Measurements from ENCODE around the gene MYO5B. TPM values are rescaled to one million over a fixed set of nuclear protein-coding genes. Genes with fewer than 3 reads are reported as not detected.
"Not testable (repeated sequence)": the region's sequence is repeated elsewhere in the genome, so short reads cannot be mapped to it uniquely, and the experiment has no call there.

MYO5B gene
- total RNA-seq, 2 donors from 2014 or later, result 1.2 to 1.4 TPM

DNA sequence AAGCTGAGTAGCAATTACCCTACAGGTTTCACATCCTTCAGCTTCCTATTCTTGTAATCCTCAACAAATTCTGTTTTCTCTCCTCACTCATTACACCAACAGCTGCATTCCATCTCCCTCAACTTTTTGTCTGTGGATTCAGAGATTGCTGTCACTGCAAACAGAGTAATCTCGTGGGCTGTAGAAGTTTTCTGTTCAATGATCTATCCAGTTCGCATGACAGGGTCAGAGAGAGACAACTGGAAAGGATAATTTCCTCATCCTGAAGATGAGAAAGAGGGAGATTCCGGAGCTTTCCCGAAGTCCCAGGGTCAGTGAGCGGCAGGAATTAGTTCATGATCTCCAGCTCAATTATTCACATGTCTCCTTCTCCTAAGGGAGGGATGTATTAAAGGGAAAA lies 75.7 kb downstream of the MYO5B start:
- DNase-seq (ENCODE audit: low spot score), result no peak
- intact Hi-C loops (cut with DNase I), result no loop called here

DNA sequence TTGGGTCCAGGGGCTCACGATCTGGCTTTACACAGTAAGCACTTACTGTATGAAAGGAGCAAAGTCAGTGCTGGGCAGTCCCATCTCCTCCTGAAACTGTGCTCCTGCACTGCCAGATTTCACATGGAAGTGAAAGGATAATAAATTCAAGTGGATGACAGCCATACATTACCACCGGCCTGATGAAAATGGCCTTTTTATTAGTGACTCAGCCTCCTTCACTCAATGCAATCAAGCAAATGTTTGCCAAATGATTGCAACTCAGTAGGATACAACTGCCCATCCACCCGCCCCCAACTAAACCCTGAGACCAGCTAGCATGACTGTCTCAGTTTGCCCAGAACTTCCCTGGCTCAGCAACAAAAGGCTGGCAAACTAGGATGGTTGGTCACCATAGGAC lies 77.1 kb downstream of the MYO5B start:
- intact Hi-C loops (cut with DNase I), result no loop called here
- no peak for DNase-seq (ENCODE audit: low spot score)

DNA sequence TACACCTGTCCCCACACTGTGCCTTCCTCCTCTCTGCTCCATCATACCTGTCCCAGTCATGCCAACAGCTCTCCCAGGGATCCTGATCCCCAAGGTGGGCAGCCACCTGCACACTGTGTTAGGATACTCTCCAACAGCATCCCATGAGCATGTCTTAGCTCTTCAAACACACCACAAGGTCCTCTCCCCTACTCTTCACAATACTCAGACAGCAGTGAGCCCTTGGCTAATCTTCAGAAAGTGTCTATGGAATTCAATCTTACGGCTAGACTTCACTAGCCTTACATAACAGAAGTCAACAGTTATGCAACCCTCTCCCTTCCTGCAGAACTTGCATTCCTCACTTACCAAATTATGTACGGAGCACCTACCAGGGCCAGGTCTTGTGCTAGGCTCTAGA lies 79.9 kb downstream of the MYO5B start:
- intact Hi-C loops (cut with DNase I), result no loop called here
- DNase-seq (ENCODE audit: low spot score), result no peak

DNA sequence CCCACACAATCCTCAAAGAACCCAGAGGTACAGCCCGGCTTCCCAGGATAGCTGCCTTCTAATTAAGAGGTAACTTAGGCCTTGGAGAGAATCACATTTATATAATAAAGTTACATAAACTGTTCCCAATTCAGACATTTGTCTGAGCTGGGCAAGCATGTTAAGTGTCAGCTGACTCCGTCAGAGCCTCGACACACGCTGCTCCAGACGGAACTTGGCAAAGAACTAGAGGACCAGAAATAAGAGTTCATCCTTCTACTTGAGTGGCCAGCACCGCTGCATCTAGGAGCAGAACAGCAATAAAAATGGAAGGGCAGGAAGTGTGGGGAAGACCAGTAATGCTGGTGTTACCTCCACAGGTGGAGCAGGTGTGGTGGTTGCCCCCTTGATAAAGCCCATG lies 80.5 kb downstream of the MYO5B start:
- DNase-seq (ENCODE audit: low spot score), result no peak
- intact Hi-C loops (cut with DNase I), result no loop called here

DNA sequence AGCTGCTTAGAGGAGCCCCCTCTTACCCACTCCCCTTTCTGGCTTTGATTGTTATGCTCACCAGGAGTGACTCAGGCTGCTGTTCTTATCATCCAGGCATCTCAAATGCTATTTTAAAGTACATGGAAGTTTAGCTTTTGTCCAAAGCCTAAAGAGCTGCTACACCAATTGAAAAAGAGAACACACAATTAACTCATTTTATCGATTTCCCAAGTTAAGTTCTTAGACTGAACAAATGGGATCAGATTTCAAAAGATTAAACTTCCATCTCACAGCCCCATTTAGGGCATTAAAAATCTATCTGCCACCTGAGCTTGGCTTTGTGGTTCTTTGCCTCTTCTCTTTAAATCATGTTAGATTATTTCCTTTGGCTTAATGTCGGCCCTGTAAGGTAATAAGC lies 81.2 kb downstream of the MYO5B start:
- intact Hi-C loops (cut with DNase I), result no loop called here
- DNase-seq (ENCODE audit: low spot score), result no peak

DNA sequence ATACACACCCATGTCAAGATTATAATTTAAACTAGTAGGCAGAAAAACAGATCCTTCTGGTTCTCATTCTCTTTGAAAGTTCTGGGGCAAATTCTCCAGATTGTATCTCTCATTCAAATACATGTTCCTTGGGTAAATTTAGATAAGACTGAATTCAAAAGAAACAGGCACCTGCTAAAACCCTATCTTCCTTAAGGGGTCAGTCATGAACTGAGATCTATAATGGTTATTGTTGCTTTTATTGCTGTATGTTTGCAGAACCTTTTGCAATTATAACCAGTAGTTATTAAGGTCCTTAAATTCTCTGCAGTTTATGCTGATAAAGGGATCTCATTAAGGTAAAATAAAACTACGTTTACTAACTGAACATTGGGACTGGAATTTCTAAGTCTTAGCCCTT lies 83.5 kb downstream of the MYO5B start:
- intact Hi-C loops (cut with DNase I), result no loop called here
- DNase-seq (ENCODE audit: low spot score), result no peak

DNA sequence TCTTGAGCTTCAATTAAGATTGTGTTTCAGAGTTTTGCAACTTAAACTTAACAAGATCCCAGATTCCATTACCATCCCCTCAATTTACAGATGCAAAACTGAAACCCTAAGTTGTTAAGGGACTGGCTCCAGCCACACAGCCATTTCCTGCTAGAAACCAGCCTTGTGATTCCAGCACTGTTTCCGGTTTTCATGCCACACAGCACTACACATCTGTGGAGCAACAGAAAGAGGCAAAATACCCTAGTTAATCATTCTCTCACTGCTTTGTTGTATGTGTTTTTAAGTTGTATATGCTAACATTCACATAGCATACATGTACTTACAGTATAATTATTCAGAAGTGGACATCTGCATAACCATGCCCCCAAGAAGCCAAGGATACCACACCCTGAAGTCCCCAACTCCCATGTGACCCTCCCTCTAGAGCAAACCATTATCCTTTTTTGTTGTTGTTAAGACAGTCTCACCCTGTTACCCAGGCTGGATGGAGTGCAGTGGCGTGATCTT lies 87.4 kb downstream of the MYO5B start:
- intact Hi-C loops (cut with DNase I), result no loop called here
- no peak for DNase-seq (ENCODE audit: low spot score)

DNA sequence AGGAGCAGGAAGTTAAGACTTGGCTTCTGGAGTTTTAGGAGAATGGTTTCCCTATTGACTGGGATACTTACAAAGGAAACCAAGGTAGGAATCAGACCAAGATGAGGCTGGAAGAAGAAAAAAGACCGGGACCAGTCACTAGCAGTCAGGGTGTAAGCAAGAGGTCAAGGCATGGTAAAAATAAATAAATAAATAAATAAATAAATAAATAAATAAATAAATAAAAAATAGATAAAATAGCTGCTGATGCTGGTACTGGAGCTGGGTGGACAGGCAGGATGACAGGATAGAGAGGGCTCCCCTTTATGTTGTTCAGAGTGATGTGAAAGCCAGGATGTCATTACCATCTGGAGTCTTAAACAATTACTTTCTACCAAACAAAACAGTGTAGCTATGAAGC lies 89.9 kb downstream of the MYO5B start:
- no peak for DNase-seq (ENCODE audit: low spot score)
- intact Hi-C loops (cut with DNase I), result no loop called here

DNA sequence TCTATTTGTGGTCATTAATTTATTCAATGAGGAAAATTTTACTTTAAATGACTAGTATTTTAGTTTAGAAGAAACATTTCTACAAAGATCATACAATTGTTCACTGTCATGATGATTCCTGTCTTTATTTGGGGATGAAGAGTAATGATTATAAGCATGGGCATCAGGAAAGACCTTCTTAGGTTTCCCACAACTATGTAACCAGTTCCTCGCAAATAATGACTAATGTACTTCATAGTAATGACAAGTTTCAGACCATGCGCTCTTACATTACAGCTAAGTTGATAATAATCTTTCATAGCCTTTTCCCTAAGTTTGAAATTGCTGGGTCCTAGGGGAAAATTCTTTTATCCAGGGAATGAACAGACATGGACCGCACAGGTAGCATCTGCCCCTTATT lies 90.5 kb downstream of the MYO5B start:
- no peak for DNase-seq (ENCODE audit: low spot score)
- intact Hi-C loops (cut with DNase I), result no loop called here

DNA sequence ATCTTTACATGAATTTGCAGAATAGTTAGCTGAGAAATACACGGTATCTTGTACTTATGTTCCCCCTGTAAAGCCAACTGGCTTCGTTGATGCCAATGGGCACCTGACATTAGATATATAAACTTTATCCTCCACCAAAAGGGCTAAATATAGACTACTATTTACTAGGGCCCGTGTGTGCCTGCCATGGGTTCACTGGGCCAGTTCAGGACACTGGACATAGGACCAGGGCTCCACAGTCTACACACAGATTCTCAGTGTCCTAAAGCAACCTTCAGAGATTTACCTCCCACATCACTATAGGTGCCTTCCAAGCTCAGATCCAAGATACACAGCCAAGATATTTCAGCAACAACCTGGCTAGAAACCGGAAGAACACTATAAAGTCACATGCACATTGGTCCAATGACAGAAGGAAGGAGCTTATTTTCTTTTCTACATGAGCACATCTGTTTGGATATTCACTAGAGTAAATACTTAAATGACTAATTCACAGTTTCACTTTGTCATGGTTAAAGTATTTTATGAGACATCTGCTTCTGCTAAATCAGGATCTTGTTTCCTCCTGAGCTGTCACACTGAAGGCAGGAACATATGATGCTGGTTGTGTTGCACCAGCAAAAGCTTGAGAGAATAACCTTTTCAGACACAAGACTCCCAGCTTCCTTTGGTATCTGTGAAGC lies 95.1 kb downstream of the MYO5B start:
- intact Hi-C loops (cut with DNase I), result no loop called here
- DNase-seq (ENCODE audit: low spot score), result no peak

DNA sequence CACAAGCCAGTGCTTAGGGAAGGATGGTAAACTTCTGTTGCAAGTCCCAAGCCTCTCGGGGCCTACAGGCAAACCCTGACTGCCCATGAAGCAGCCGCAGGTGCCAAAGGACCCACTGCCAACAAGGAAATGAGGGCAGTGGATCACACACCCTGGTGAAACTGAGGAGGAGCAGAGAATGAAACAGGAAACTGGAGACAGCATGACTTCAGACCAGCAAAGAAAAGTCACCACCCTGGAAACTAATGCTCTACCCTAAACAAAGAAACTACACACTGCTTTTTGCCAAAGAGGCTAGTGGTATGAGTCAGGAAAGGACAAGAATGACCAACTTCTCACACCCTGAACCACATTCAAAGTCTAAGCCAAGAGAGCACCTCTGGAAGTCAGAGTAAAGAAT lies 97.2 kb downstream of the MYO5B start:
- no peak for DNase-seq (ENCODE audit: low spot score)
- intact Hi-C loops (cut with DNase I), result no loop called here

DNA sequence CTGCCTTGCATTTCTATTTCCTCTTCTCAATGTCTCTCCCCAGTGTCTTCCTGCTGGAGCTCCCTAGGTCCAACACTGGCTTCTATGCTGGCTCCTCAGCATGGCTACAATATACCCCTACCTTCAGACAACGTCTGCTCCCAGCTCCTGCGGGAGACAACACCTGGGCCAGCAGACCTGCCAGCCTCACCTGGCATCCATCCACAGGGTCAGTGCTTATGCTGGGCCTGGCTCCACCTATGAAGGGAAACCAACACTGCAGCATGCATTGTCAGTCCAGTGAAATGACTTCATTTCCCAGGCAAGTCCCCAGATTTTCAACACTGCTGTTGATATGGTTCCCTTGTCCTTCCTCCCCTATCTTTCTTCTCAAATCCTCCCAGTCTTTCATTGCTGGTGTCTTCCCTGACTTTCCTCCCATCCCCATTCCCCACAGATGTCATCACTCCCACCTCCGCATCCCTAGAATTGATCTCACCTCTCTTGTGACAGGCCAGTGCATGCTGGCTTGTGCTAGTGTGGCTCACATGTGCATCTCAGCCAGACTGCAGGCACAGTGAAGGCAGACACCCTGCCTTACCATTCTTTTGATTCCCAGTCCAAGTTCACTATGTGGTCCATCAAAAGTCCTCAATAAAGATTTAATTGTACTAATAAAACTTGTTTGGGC lies 98.0 kb downstream of the MYO5B start:
- no peak for DNase-seq (ENCODE audit: low spot score)
- intact Hi-C loops (cut with DNase I), result no loop called here

DNA sequence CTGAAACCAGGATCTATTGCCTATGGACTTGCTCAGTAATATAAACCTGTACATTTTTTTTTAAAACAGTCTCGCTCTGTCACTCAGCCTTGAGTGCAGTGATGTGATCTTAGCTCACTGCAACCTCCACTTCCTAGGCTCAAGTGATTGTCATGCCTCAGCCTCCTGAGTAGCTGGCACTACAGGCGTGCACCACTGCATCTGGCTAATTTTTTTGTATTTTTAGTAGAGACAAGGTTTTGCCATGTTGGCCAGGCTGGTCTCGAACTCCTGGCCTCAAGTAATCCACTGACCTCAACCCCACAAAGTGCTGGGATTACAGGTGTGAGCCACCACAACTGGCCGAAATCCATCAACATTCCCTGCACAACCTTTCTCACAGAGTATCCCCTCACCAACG lies 100.2 kb downstream of the MYO5B start:
- intact Hi-C loops (cut with DNase I); DNase-seq (ENCODE audit: low spot score): not testable (repeated sequence)

DNA sequence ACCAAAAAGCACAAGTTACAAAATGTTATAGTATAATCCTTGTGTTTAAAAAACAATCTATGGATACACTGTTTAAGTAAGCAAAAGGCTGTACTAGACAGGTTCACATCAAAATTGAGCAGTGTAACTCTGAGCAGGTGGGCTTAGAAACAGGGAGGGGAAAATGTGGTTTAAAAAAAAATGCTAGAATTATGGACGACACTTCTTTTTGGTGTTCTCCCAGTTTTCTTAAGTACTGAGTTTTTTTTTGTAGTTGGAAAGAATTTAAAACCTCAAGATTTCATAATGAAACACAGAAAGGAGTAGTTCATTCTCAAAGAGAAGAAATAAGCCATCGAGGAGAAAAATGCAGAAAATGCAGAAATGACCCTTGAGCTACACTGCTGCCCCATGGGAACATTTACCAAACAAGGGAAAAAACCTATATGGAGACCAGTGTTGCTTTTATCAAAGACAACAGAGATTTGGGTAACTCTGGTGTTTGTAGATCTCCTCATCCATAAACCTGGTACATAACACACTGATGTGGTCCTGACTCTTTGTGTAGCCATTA lies 100.7 kb downstream of the MYO5B start:
- intact Hi-C loops (cut with DNase I), result no loop called here
- no peak for DNase-seq (ENCODE audit: low spot score)

DNA sequence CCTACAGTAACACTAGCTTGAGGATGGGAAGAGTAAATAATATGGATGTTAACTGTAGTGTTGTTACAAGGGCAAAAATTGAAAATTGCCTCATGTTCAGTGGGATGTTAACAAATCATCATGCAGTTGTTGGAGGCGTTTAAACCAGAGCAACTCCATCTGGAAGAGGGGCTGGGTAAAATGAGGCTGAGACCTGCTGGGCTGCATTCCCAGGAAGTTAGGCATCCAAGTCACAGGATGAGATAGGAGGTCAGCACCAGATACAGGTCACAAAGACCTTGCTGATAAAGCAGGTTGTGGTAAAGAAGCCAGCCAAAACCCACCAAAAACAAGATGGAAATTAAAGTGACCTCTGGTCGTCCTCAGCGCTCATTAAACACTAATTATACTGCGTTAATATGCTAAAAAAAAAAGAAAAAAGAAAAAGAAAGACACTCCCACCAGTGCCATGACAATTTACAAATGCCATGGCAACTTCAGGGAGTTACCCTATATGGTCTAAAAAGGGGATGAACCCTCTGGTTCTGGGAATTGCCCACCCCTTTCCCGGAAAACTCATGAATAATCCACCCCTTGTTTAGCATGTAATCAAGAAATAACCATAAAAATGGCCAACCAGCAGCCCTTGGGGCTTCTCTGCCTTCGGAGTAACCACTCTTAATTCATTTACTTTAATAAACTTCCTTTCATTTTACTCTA lies 101.4 kb downstream of the MYO5B start:
- intact Hi-C loops (cut with DNase I), result no loop called here
- DNase-seq (ENCODE audit: low spot score), result no peak

DNA sequence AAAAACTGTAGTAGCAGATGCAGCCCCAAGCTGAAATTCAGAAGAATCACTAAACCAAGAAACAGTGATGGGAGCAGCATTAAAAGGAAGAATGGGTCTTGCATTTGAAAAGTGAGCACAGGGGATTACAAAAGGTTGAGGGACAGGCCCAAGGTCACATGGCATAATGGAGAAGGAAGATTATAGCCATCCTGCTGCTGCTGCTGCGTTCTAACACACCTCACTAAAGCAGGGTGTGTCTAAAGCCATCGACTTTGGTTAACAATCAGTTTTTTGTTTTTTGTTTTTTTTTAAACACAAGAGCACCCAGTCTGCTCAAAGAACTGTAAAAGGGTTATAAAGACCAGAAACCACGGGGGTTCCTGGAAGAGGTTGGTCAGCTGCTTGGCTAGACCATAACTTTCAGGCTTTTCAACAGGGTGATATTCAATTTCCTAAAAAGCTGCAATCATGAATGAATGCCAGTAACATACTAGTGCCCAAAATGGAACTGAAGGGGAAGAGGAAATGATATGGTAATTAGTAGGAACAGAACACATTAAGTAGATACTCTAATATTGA lies 102.6 kb downstream of the MYO5B start:
- DNase-seq (ENCODE audit: low spot score), result no peak
- intact Hi-C loops (cut with DNase I), result no loop called here

DNA sequence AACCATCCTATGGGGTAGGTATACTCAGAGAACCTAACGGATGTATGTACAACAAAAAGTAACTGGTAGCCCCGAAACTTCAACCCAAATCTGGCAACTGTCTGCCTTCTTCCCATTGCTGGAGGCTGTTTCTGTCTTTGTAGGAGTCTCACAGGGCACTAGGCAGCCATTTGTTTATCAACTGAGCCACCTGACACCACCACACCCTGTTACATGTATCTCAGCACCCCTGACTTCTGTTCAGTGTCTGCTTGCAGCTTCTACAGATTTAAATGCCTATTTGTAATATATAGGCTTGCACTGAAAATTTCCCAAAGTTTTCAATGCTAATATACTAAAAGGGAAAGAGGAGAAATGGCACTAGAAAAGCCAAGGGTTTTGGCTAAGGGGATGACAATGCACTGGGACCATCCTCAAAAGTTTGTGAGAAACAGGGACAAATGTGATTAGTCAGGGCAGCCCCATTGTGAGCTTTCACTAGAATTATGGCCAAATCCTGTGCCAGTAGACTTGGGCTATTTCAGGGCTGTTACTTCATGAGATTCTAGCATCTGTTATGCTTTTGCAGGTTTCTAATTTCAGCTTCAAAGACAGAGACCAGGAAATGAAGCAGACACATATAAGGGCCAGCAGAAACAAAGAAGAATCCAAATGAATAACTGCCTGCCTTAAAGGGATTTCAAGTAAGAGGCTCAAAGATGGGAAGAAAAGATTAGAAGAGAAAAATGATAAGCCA lies 103.3 kb downstream of the MYO5B start:
- intact Hi-C loops (cut with DNase I), result no loop called here
- no peak for DNase-seq (ENCODE audit: low spot score)

DNA sequence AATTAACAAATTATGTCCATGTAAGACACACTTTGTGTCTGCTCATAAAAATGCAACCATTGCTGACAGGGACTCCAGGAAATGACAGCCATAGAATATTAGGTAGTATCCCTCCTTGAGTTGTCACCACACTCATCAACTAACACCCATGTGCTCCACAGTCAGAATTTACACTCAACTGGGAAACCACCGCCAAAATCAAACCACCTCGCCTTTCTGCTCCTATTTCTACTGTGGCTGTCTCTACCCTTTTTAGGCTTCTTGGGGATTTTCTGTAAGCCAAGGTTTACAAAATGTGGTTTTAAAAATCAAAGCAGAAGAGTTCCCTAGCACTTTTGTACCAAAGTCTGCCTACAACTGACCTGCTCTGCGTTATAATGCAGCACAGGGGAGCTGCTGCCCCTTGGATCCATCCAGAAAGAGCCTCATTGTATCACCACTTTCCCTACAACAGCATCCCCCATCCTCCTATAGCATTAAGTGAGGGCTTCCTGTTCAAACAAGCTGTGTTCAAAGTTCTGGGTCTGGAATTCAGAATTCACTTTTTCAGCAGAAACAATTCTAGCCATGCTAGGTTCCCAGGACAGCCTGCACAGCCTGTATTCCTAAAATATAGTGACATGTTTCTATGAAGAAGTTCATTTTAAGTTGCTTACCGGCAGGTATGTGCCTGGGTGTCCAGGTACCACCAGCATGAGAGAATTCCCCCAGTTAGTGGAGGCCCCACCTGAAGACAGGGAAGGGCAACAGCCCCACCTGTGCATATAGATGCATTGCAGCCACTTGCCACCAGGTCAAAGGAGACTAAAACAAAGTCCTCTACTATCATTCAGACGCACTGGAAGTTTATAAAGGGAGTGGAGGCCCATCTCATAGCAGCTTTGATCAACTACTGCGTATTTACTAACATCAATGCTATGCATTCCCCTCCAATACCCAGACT lies 104.3 kb downstream of the MYO5B start:
- intact Hi-C loops (cut with DNase I), result no loop called here
- no peak for DNase-seq (ENCODE audit: low spot score)

Measured in posterior vena cava (tissue), 2 donors.